Heart right ventricle (tissue), 16 donors: ENCODE measurements around the gene CELSR1. TPM values are rescaled to one million over a fixed set of nuclear protein-coding genes. Genes with fewer than 3 reads are reported as not detected.
A peak's percentile ranks its signal among the peaks of the same experiment; 100 is the strongest.

Source experiments
- ATAC-seq, 8 donors: fragments of 200-7000 bp; cut with Tn5 transposase; one replicate each; pipeline ENCODE4 v1.9.1; 2020; ENCODE audit warnings: mild to moderate bottlenecking in 8 of 8, moderate library complexity in 8 of 8, moderate number of reproducible peaks in 1 of 8
- DNase-seq, 2 donors: peaks; one replicate each; pipeline ENCODE4 v3.0.0-alpha.2; 2020
- H3K27ac ChIP-seq, 10 donors: fragments of 200-600 bp; sonication (generic) in 2 of 10; one replicate each; pipeline versions ENCODE4 v1.5.0 to v1.8.0; 2020 to 2022; ENCODE audit warnings: mild to moderate bottlenecking in 3 of 10
- H3K27me3 ChIP-seq, 7 donors: fragments of 200-600 bp; one replicate each; pipeline ENCODE4 v1.8.0; 2021 to 2022; ENCODE audit warnings: mild to moderate bottlenecking in 2 of 7
- H3K36me3 ChIP-seq, 9 donors: fragments of 200-600 bp; sonication (generic) in 1 of 9; one replicate each; pipeline versions ENCODE4 v1.5.0 to v1.8.0; 2020 to 2022; ENCODE audit warnings: mild to moderate bottlenecking in 2 of 9
- H3K4me1 ChIP-seq, 9 donors: fragments of 200-600 bp; sonication (generic) in 1 of 9; one replicate each; pipeline versions ENCODE4 v1.5.0 to v1.8.0; 2020 to 2022; ENCODE audit warnings: mild to moderate bottlenecking in 4 of 9
- H3K4me3 ChIP-seq, 10 donors: fragments of 200-600 bp; sonication (generic) in 2 of 10; one replicate each; pipeline versions ENCODE4 v1.5.0 to v1.8.0; 2020 to 2022; ENCODE audit warnings: mild to moderate bottlenecking in 7 of 10, moderate library complexity in 2 of 10
- H3K9me3 ChIP-seq, 11 donors: fragments of 200-600 bp in 10 of 11; sonication (generic) in 2 of 11; one replicate each; pipeline versions ENCODE4 v1.5.0 to v1.8.0; 2013 to 2022; ENCODE audit warnings: mild to moderate bottlenecking in 2 of 11, control low read depth in 1 of 11, moderate library complexity in 1 of 11
- CTCF ChIP-seq, 9 donors: fragments of 200-600 bp; sonication (generic) in 2 of 9; IDR thresholded peaks; one replicate each; pipeline versions ENCODE4 v1.5.0 to v1.8.0; 2021 to 2022; ENCODE audit warnings: antibody characterized with exemption in 9 of 9, mild to moderate bottlenecking in 5 of 9, moderate library complexity in 1 of 9
- WGBS, 2 donors: extraction: QIAGEN DNeasy Blood & Tissue Kit; methylation state at CpG; one replicate each; pipeline ENCODE4 v1.1.7; 2013; ENCODE audit warnings: inconsistent platforms in 1 of 2; 5-methylcytosine and 5-hydroxymethylcytosine counted together
- intact Hi-C, 10 donors: fragments of 100-400 bp; cut with DNase I; formaldehyde crosslinking; loops; one replicate each; pipeline versions ENCODE4 v1.11.1 to v1.14.2; 2022
- polyA plus RNA-seq, 2 donors: library from polyadenylated mRNA; stranded (reverse); fragments of 200-250 nt; gene quantifications; one replicate each; pipeline ENCODE4 v1.2.3, GENCODE V29; 2013
- total RNA-seq, 10 donors: library from RNA; stranded (reverse); fragmentation: NEBNext Ultra II Directional in 3 of 10; extraction: Animal tissue kit (Norgen Biotek cat#: 25700) in 3 of 10; gene quantifications; one replicate each; pipeline versions ENCODE4 v1.2.1 to v1.2.4, GENCODE V29; 2021 to 2023
- donor health status: Arrhythmogenic right ventricular cardiomyopathy.
- donor health status: ischemic (EF 13 %, LVEDD 7.1; RV severe dilation, severe dysfunction).
- donor health status: healthy with polysubstance abuse.
- donor health status: DM: no; HTN: yes; CAD: no.
- donor health status: DM: no; HTN: no; CAD: no.
- donor health status: ischemic (EF 25% LVEDD 6.9; RV normal size, moderate dysfunction).
- donor health status: ischemic (EF 25% LVEDD 5.7; RV mildly dilated, moderate dysfunction).
- donor health status: healthy.
- donor health status: DM: yes; HTN: yes; CAD: no.
- donor health status: Ischemic cardiomyopathy.
- donor health status: ischemic (EF 35%, LVEDD 5.7; RV mildly dilated, moderate dysfunction).
- donor health status: nonischemic (EF 11% LVEDD 7.7; RV severe dilation, severe dysfunction).
- donor health status: DM: yes; HTN: yes; CAD: no.
- donor health status: PGD.
- donor health status: ischemic (EF 29% LVEDD 5.4; RV normal size, mild dysfunction).
- donor health status: nonischemic (EF 23%, LVEDD 6.1; RV moderate dilation, normal function).

Gene CELSR1
- total and polyA plus RNA-seq, 12 donors: 4.0 to 16.7 (median 11.4) TPM

GRCh38 chr22:46374663-46375474 is 162.6 kb downstream of the CELSR1 start:
- intact Hi-C loops: loop anchor here in 1 of 10 donors (5.0 kb wide), 1 partner anchor 1007 kb away; no protein-coding TSS in a partner anchor
- Histone ChIP-seq H3K27ac (no peak overlapping the region), H3K36me3 (no peaks in the 10 kb centered on the region), H3K27me3 (peaks cover 0 to 12% (median 0%) of the 10 kb centered on the region in 7 donors), H3K4me1 (peaks cover 0 to 15% (median 3%) of the 10 kb centered on the region in 9 donors), H3K4me3 (no peak overlapping the region), H3K9me3 (peaks cover 0 to 14% (median 4%) of the 10 kb centered on the region in 11 donors)
- ATAC-seq (no peak), DNase-seq (peak in 1 of 2 donors; percentile 8)
- 91 to 93% methylated on average over 38 of the region's 38 CpGs for WGBS, 2 donors
- no peak for TF ChIP-seq CTCF (IDR thresholded peaks at IDR 0.05)

GRCh38 chr22:46373921-46374662 is 163.3 kb downstream of the CELSR1 start:
- no peak for TF ChIP-seq CTCF (IDR thresholded peaks at IDR 0.05)
- Histone ChIP-seq H3K4me1 (peaks cover 0 to 15% (median 3%) of the 10 kb centered on the region in 9 donors), H3K4me3 (no peak overlapping the region), H3K27ac (no peak overlapping the region), H3K9me3 (peaks cover 0 to 14% (median 4%) of the 10 kb centered on the region in 11 donors), H3K27me3 (peaks cover 0 to 12% (median 0%) of the 10 kb centered on the region in 7 donors), H3K36me3 (no peaks in the 10 kb centered on the region)
- WGBS, 2 donors: 60 to 75% methylated on average over 31 of the region's 31 CpGs
- intact Hi-C loops: no loop called here
- ATAC-seq (no peak), DNase-seq (peak in 1 of 2 donors; percentile 6)

GRCh38 chr22:46373159-46373558 is 164.3 kb downstream of the CELSR1 start:
- TF ChIP-seq CTCF (IDR thresholded peaks at IDR 0.05): no peak
- Histone ChIP-seq H3K9me3 (peaks cover 0 to 14% (median 4%) of the 10 kb centered on the region in 11 donors), H3K27ac (no peak overlapping the region), H3K36me3 (no peaks in the 10 kb centered on the region), H3K4me1 (peaks cover 0 to 15% (median 3%) of the 10 kb centered on the region in 9 donors), H3K4me3 (no peak overlapping the region), H3K27me3 (peaks cover 0 to 12% (median 0%) of the 10 kb centered on the region in 7 donors)
- ATAC-seq: no peak
- 67 to 68% methylated on average over 8 of the region's 8 CpGs for WGBS, 2 donors
- peak in 1 of 2 donors; percentile 13 for DNase-seq
- intact Hi-C loops: no loop called here

- no peak overlapping the region for H3K27ac ChIP-seq
- peaks cover 0 to 17% (median 0%) of the 10 kb centered on the region in 7 donors for H3K27me3 ChIP-seq
- no peak overlapping the region for H3K4me3 ChIP-seq
- intact Hi-C loops: no loop called here
- WGBS, 2 donors: 92 to 94% methylated on average over 18 of the region's 18 CpGs
- ATAC-seq (no peak), DNase-seq (peak in 1 of 2 donors; percentile 5)
- no peaks in the 10 kb centered on the region for H3K36me3 ChIP-seq
- peaks cover 0 to 14% (median 4%) of the 10 kb centered on the region in 11 donors for H3K9me3 ChIP-seq
- peaks cover 0 to 10% (median 2%) of the 10 kb centered on the region in 9 donors for H3K4me1 ChIP-seq
- no peak for TF ChIP-seq CTCF (IDR thresholded peaks at IDR 0.05)
Measured at GRCh38 chr22:46372686-46373085, 164.7 kb downstream of the CELSR1 start.
